Urinary bladder (tissue), 4 donors: ENCODE measurements around the gene UGCG. TPM values are rescaled to one million over a fixed set of nuclear protein-coding genes. Genes with fewer than 3 reads are reported as not detected.
"Not testable (repeated sequence)": the region's sequence is repeated elsewhere in the genome, so short reads cannot be mapped to it uniquely, and the experiment has no call there.

Experiments used
- DNase-seq: peaks from one replicate; pipeline ENCODE4 v3.0.0-alpha.2; 2015; ENCODE audit errors: extremely low spot score
- H3K27ac ChIP-seq: one replicate; pipeline ENCODE4 v1.5.1; 2013; ENCODE audit warnings: low read depth, mild to moderate bottlenecking, moderate library complexity
- H3K36me3 ChIP-seq: one replicate; pipeline ENCODE4 v1.6.1; 2013; ENCODE audit warnings: mild to moderate bottlenecking, moderate library complexity; ENCODE audit not compliant: insufficient read depth
- H3K4me1 ChIP-seq: one replicate; pipeline ENCODE4 v1.6.1; 2013; ENCODE audit warnings: mild to moderate bottlenecking, moderate library complexity; ENCODE audit not compliant: insufficient read depth
- H3K4me3 ChIP-seq: one replicate; pipeline ENCODE4 v1.5.1; 2013; ENCODE audit warnings: low read depth, low read length
- WGBS: extraction: QIAGEN DNeasy Blood & Tissue Kit; methylation state at CpG from one replicate; pipeline ENCODE4 v1.1.7; 2013; 5-methylcytosine and 5-hydroxymethylcytosine counted together
- polyA plus RNA-seq: library from polyadenylated mRNA; stranded (reverse); fragments of 200-250 nt; gene quantifications from one replicate; pipeline ENCODE4 v1.2.3, GENCODE V29; 2013
- total RNA-seq: library from RNA; depleted of rRNA; stranded (reverse); fragments of >200 nt; gene quantifications from one replicate; pipeline ENCODE4 v1.2.3, GENCODE V29; 2014
- donor health status: healthy with polysubstance abuse.
- donor health status: healthy.

UGCG gene
- total and polyA plus RNA-seq, 2 donors, result 17.8 to 79.2 TPM

DNA sequence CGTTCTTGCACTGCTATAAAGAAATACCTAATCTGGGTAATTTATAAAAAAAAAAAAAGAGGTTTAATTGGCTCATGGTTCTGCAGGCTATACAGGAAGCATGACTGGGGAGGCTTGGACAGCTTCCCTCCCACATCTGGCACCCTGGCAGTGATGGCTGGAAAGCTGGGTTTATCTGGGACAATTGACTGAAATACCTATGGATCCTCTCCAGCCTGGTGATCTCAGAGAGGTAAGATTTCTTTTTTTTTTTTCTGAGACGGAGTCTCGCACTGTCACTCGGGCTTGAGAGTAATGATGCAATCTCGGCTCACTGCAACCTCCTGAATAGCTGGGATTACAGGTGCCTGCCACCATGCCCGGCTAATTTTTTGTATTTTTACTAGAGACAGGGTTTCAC, 22.7 kb upstream of the UGCG start:
- Histone ChIP-seq H3K4me1 (no peaks in the 10 kb centered on the region), H3K27ac (no peak overlapping the region), H3K36me3 (no peaks in the 10 kb centered on the region), H3K4me3 (no peak overlapping the region)
- 90% methylated on average over 6 of the region's 6 CpGs for WGBS
- no peak for DNase-seq

DNA sequence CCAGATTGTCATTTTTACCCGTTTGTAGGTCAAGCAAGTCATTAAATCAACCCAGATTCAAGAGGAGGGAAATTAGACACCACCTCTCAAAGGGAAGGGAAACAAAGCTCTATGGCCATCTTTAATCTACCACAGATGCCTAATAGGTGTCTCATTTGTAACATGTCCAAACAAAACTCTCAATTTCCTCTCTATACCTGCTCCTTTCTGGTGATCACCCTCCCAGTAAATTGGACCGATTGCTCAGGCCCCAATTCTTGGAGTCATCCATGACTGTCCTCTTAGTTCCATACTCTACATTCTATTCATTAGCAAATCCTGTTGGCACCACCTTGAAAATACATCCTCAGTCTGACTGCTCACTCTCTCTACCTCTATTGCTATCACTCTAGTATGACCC, 22.1 kb upstream of the UGCG start:
- H3K4me1 ChIP-seq, result no peaks in the 10 kb centered on the region
- no peaks in the 10 kb centered on the region for H3K36me3 ChIP-seq
- WGBS, result 45% methylated on average over 2 of the region's 2 CpGs
- H3K4me3 ChIP-seq, result no peak overlapping the region
- H3K27ac ChIP-seq, result no peak overlapping the region
- DNase-seq, result no peak

- H3K4me1 ChIP-seq, H3K36me3 ChIP-seq, H3K4me3 ChIP-seq, DNase-seq, H3K27ac ChIP-seq: not testable (repeated sequence)
- WGBS, result 57% methylated on average over 1 of the region's 1 CpG
Measured at GRCh38 chr9:111875291-111875690, 21.3 kb upstream of the UGCG start.

- not testable (repeated sequence) for DNase-seq, H3K27ac ChIP-seq, H3K4me1 ChIP-seq, H3K4me3 ChIP-seq, H3K36me3 ChIP-seq
- 85% methylated on average over 3 of the region's 3 CpGs for WGBS
Measured at GRCh38 chr9:111875691-111876090, 20.9 kb upstream of the UGCG start.

DNA sequence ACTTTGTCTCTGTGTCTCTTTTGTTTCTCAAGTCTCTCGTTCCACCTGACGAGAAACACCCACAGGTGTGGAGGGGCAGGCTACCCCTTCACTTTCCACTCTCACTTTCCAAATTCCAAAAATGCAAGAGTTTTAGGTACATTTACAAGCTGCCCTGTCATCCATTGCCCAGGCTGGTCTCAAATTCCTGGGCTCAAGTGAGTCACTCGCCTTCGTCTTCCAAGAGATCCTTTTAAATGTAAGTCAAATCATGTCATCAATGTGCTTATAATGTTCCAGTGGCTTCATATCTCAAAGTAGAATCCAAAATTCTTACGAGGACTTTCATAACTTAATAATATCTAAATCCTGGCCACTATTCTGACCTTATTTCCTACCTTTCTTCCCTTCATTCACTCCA, 20.4 kb upstream of the UGCG start:
- no peaks in the 10 kb centered on the region for H3K36me3 ChIP-seq
- no peaks in the 10 kb centered on the region for H3K4me1 ChIP-seq
- no peak overlapping the region for H3K27ac ChIP-seq
- no peak overlapping the region for H3K4me3 ChIP-seq
- 92% methylated on average over 5 of the region's 5 CpGs for WGBS
- DNase-seq, result no peak

DNA sequence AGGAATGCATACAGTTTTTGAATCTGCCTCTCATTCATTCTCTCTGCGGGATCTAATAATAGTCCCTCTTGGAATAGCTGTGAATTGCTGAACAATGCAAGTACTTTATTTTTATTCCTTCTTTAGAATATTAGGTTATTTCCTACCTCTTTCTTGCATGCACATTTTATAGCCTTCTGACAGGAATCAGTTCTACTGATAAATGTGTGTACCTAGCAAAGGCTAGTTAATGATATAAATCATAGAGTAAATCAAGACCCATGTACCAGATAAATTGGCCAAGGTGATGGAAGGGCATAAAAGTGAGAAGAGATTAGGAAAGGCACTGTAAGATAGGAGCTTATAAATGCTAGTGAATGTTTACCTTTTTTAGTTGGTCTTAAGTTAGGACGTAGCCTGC, 19.2 kb upstream of the UGCG start:
- H3K4me3 ChIP-seq, result no peak overlapping the region
- DNase-seq, result no peak
- H3K27ac ChIP-seq, result no peak overlapping the region
- 84% methylated on average over 2 of the region's 2 CpGs for WGBS
- H3K36me3 ChIP-seq, result no peaks in the 10 kb centered on the region
- H3K4me1 ChIP-seq, result no peaks in the 10 kb centered on the region

- Histone ChIP-seq H3K27ac (no peak overlapping the region), H3K4me1 (no peaks in the 10 kb centered on the region), H3K36me3 (no peaks in the 10 kb centered on the region), H3K4me3 (no peak overlapping the region)
- WGBS, result 95% methylated on average over 3 of the region's 3 CpGs
- DNase-seq, result no peak
Measured at GRCh38 chr9:111878946-111879345, 17.7 kb upstream of the UGCG start.

GRCh38 chr9:111886983-111887718, 9.5 kb upstream of the UGCG start:
- H3K27ac ChIP-seq, result no peak overlapping the region
- DNase-seq, result no peak
- 97% methylated on average over 19 of the region's 19 CpGs for WGBS

GRCh38 chr9:111890334-111890733, 6.3 kb upstream of the UGCG start:
- Histone ChIP-seq H3K27ac (no peak overlapping the region), H3K36me3 (no peaks in the 10 kb centered on the region), H3K4me3 (no peak overlapping the region), H3K4me1 (no peaks in the 10 kb centered on the region)
- WGBS, result 83% methylated on average over 2 of the region's 2 CpGs
- DNase-seq, result no peak

More at GRCh38 chr9:111886983-111887718, 9.5 kb upstream of the UGCG start:
- Histone ChIP-seq H3K4me1 (no peaks in the 10 kb centered on the region), H3K4me3 (no peak overlapping the region), H3K36me3 (no peaks in the 10 kb centered on the region)

GRCh38 chr9:111890867-111891266, 5.7 kb upstream of the UGCG start:
- H3K4me1 ChIP-seq, DNase-seq, H3K4me3 ChIP-seq, H3K36me3 ChIP-seq, H3K27ac ChIP-seq: not testable (repeated sequence)
- 91% methylated on average over 3 of the region's 3 CpGs for WGBS

DNA sequence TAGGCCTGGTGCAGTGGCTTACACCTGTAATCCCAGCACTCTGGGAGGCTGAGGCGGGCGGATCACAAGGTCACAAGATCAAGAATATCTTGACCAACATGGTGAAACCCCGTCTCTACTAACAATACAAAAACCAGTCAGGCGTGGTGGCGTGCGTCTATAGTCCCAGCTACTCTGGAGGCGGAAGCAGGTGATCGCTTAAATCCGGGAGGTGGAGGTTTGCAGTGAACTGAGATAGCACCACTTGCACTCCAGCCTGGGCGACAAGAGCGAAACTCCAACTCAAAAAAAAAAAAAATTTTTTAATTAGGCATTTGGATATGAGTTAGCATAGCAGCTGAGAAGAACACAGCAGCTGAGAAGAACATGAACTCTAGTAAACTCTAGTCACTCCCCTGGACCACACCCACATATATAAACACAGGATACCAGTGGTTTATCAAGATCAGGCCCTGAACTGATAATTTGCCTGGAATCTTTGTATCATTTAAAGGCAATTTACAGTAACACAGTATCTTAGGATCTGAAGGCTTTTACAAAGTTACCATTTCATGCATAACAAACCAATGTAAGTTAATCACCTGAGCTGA, 4.6 kb upstream of the UGCG start:
- H3K4me1 ChIP-seq, result no peaks in the 10 kb centered on the region
- 83% methylated on average over 11 of the region's 11 CpGs for WGBS
- no peak for DNase-seq
- H3K27ac ChIP-seq, result no peak overlapping the region
- H3K36me3 ChIP-seq, result no peaks in the 10 kb centered on the region
- H3K4me3 ChIP-seq, result no peak overlapping the region

GRCh38 chr9:111896942-111897600, 457 bp downstream of the UGCG start:
- Histone ChIP-seq H3K4me3 (peak overlapping the region; percentile 88), H3K36me3 (no peaks in the 10 kb centered on the region), H3K4me1 (no peaks in the 10 kb centered on the region), H3K27ac (peak overlapping the region; percentile 96)
- WGBS, result under 1% methylated on average over 68 of the region's 68 CpGs
- no peak for DNase-seq

- Histone ChIP-seq H3K4me1 (no peaks in the 10 kb centered on the region), H3K27ac (peak overlapping the region; percentile 96), H3K36me3 (no peaks in the 10 kb centered on the region), H3K4me3 (peak overlapping the region; percentile 88)
- no peak for DNase-seq
- WGBS, result 11% methylated on average over 12 of the region's 12 CpGs
Measured at GRCh38 chr9:111897601-111898137, 1.1 kb downstream of the UGCG start.
